ENCODE data around the gene WRAP73.

DNA sequence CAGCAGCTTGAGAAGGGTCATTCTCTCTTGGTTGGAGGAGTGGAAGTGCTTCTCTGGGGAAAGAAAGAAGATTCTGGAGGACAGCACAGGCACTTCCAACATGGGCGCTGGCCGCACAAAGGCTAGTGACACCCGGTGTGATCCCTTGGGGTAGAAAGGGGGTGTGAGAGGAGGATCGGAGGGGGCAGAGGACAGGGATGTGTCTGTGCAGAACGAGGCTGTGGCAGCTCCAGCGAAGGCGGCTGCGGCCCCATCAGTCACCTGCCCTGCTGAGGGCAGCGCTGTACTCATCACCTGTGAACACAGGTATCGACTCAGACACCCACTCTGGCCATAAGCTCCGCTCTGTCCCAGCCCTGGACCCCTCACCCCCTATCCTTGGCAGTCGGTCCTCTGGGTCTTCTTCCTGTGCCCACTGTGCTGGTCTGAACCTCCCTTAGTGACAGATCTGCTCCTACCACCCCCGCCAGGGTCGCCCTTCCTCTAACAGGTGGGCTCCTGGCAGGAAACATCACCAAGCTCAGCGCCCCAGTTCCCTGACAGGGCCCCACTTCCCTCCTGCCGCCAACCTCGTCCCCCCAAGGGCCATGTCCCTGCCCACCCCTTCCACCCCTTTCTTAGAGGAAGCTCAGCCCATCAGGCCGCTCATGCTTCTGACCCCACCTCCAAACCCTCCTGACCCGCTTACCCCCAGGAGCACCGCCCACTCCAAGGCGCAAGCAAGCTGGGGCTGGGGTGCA lies 22.5 kb upstream of the WRAP73 start:
- TF ChIP-seq, protein P1, sequence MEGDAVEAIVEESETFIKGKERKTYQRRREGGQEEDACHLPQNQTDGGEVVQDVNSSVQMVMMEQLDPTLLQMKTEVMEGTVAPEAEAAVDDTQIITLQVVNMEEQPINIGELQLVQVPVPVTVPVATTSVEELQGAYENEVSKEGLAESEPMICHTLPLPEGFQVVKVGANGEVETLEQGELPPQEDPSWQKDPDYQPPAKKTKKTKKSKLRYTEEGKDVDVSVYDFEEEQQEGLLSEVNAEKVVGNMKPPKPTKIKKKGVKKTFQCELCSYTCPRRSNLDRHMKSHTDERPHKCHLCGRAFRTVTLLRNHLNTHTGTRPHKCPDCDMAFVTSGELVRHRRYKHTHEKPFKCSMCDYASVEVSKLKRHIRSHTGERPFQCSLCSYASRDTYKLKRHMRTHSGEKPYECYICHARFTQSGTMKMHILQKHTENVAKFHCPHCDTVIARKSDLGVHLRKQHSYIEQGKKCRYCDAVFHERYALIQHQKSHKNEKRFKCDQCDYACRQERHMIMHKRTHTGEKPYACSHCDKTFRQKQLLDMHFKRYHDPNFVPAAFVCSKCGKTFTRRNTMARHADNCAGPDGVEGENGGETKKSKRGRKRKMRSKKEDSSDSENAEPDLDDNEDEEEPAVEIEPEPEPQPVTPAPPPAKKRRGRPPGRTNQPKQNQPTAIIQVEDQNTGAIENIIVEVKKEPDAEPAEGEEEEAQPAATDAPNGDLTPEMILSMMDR (IDR thresholded peaks at IDR 0.05) = no peak
- TF ChIP-seq KDM5A (IDR thresholded peaks at IDR 0.05) (no peak), CHD4 (IDR thresholded peaks at IDR 0.05; ENCODE audit: borderline replicate concordance) (no peak), SMC3 (IDR thresholded peaks at IDR 0.05) (no peak), EP300 (IDR thresholded peaks at IDR 0.05) (no peak), ZNF302 (CRISPR knock-in tag; IDR thresholded peaks at IDR 0.05) (no peak), PHF8 (IDR thresholded peaks at IDR 0.05; ENCODE audit: borderline replicate concordance, low read depth) (no peak), JUN (IDR thresholded peaks at IDR 0.05) (no peak)
- TF ChIP-seq, protein P2, sequence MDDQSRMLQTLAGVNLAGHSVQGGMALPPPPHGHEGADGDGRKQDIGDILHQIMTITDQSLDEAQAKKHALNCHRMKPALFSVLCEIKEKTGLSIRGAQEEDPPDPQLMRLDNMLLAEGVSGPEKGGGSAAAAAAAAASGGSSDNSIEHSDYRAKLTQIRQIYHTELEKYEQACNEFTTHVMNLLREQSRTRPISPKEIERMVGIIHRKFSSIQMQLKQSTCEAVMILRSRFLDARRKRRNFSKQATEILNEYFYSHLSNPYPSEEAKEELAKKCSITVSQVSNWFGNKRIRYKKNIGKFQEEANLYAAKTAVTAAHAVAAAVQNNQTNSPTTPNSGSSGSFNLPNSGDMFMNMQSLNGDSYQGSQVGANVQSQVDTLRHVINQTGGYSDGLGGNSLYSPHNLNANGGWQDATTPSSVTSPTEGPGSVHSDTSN (IDR thresholded peaks at IDR 0.05) = no peak
- TF ChIP-seq, protein P3, sequence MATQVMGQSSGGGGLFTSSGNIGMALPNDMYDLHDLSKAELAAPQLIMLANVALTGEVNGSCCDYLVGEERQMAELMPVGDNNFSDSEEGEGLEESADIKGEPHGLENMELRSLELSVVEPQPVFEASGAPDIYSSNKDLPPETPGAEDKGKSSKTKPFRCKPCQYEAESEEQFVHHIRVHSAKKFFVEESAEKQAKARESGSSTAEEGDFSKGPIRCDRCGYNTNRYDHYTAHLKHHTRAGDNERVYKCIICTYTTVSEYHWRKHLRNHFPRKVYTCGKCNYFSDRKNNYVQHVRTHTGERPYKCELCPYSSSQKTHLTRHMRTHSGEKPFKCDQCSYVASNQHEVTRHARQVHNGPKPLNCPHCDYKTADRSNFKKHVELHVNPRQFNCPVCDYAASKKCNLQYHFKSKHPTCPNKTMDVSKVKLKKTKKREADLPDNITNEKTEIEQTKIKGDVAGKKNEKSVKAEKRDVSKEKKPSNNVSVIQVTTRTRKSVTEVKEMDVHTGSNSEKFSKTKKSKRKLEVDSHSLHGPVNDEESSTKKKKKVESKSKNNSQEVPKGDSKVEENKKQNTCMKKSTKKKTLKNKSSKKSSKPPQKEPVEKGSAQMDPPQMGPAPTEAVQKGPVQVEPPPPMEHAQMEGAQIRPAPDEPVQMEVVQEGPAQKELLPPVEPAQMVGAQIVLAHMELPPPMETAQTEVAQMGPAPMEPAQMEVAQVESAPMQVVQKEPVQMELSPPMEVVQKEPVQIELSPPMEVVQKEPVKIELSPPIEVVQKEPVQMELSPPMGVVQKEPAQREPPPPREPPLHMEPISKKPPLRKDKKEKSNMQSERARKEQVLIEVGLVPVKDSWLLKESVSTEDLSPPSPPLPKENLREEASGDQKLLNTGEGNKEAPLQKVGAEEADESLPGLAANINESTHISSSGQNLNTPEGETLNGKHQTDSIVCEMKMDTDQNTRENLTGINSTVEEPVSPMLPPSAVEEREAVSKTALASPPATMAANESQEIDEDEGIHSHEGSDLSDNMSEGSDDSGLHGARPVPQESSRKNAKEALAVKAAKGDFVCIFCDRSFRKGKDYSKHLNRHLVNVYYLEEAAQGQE (IDR thresholded peaks at IDR 0.05) = no peak
